Endothelial cell of umbilical vein (primary cell): ENCODE measurements around the gene BORCS5. TPM values are rescaled to one million over a fixed set of nuclear protein-coding genes. Genes with fewer than 3 reads are reported as not detected.

ENCODE experiments used
- BruUV-seq: library from RNA; stranded (reverse); fragments of 400-500 nt; replicated peaks from 2 replicates; lab custom pipeline; 2021; lab: Mats Ljungman, UMichigan
- CTCF ChIA-PET: fragments of 300-600, 350-600 bp; sonication (Branson Sonifier 250); formaldehyde crosslinking; loops from one replicate; lab custom pipeline; 2021; ENCODE audit warnings: antibody characterized with exemption, inconsistent platforms; lab: Charles Lee
- POLR2A ChIA-PET: fragments of 300-600, 350-600 bp; sonication (Branson Sonifier 250); formaldehyde crosslinking; loops from one replicate; lab custom pipeline; 2021; ENCODE audit warnings: antibody characterized with exemption, inconsistent platforms; lab: Charles Lee
- DNase-seq: peaks from one replicate; pipeline ENCODE4 v3.0.0-alpha.2; 2011; ENCODE audit warnings: low read depth, low spot score
- FAIRE-seq: peaks from 2 replicates; lab custom pipeline; 2011; peaks lifted over from hg19 to GRCh38; lab: Jason Lieb, UNC
- H2AFZ ChIP-seq: 2 replicates; pipeline ENCODE4 v1.6.0; 2012; ENCODE audit warnings: low read depth, low read length, control low read depth, inconsistent platforms
- H3K27ac ChIP-seq: 2 replicates; pipeline ENCODE4 v1.5.1; 2011; ENCODE audit warnings: low read depth, mild to moderate bottlenecking, control low read depth, low read length, moderate library complexity; ENCODE audit not compliant: insufficient read depth
- H3K27me3 ChIP-seq, 2 experiments: 2 replicates each; pipeline versions ENCODE4 v1.6.0 to v1.6.1; 2011; ENCODE audit warnings: low read length in 2 of 2, mixed read lengths in 1 of 2; ENCODE audit not compliant: control insufficient read depth in 2 of 2, insufficient read depth in 2 of 2
- H3K36me3 ChIP-seq, 2 experiments: 2 replicates in 1 of 2; 3 replicates in 1 of 2; pipeline ENCODE4 v1.5.1; 2011; ENCODE audit warnings: low read length in 2 of 2, mild to moderate bottlenecking in 1 of 2, moderate library complexity in 1 of 2; ENCODE audit not compliant: control insufficient read depth in 2 of 2, insufficient read depth in 2 of 2; ENCODE audit errors: extremely low read depth in 1 of 2
- H3K4me1 ChIP-seq: 3 replicates; pipeline ENCODE4 v1.5.1; 2011; ENCODE audit warnings: mild to moderate bottlenecking, low read length; ENCODE audit not compliant: control insufficient read depth, insufficient read depth; ENCODE audit errors: extremely low read depth
- H3K4me2 ChIP-seq: 2 replicates; pipeline ENCODE4 v1.6.1; 2011; ENCODE audit warnings: low read length, control low read depth, mixed read lengths; ENCODE audit not compliant: insufficient read depth
- H3K4me3 ChIP-seq, 3 experiments: fragments of 200-600 bp in 1 of 3; sonication (generic), shearing (Covaris generic) in 1 of 3; replicated peaks in 1 of 3; 2 replicates each; pipeline ENCODE4 v1.5.1; 2011 to 2016; ENCODE audit warnings: control low read depth in 3 of 3, low read length in 3 of 3, mild to moderate bottlenecking in 2 of 3, inconsistent platforms in 1 of 3, low read depth in 1 of 3, moderate library complexity in 1 of 3; ENCODE audit not compliant: insufficient read depth in 1 of 3
- H3K79me2 ChIP-seq: 2 replicates; pipeline ENCODE4 v1.6.0; 2012; ENCODE audit warnings: low read length, inconsistent platforms; ENCODE audit not compliant: control insufficient read depth, insufficient read depth
- H3K9ac ChIP-seq: replicated peaks from 2 replicates; pipeline ENCODE3; 2011; ENCODE audit warnings: low read length, control low read depth; ENCODE audit not compliant: insufficient read depth; ENCODE audit errors: extremely low read depth
- H3K9me1 ChIP-seq: replicated peaks from 3 replicates; pipeline ENCODE4 v1.6.0; 2011; ENCODE audit warnings: mild to moderate bottlenecking, low read length; ENCODE audit not compliant: control insufficient read depth, insufficient read depth; ENCODE audit errors: extremely low read depth
- H3K9me3 ChIP-seq: replicated peaks from 2 replicates; pipeline ENCODE4 v1.5.1; 2012; ENCODE audit warnings: low read length, inconsistent platforms; ENCODE audit not compliant: control insufficient read depth, insufficient read depth
- H4K20me1 ChIP-seq: replicated peaks from 2 replicates; pipeline ENCODE3; 2011; ENCODE audit warnings: mild to moderate bottlenecking, low read length; ENCODE audit not compliant: control insufficient read depth, insufficient read depth; ENCODE audit errors: extremely low read depth
- EZH2 ChIP-seq: IDR thresholded peaks from 2 replicates; pipeline ENCODE4 v1.6.1; 2012; ENCODE audit warnings: borderline replicate concordance, low read depth, mild to moderate bottlenecking, moderate library complexity, low read length, inconsistent platforms; ENCODE audit not compliant: severe bottlenecking
- FOS ChIP-seq: IDR thresholded peaks from 2 replicates; pipeline ENCODE4 v1.6.1; 2011; ENCODE audit warnings: mild to moderate bottlenecking, low read length, moderate library complexity, borderline replicate concordance; ENCODE audit not compliant: insufficient read depth
- GATA2 ChIP-seq: IDR thresholded peaks from 2 replicates; pipeline ENCODE4 v1.7.0; 2011; ENCODE audit warnings: low read depth, mild to moderate bottlenecking, moderate library complexity, mixed read lengths, low read length; ENCODE audit not compliant: insufficient read length, insufficient read depth
- JUN ChIP-seq: IDR thresholded peaks from 2 replicates; pipeline ENCODE4 v1.6.1; 2011; ENCODE audit warnings: borderline replicate concordance, low read depth; ENCODE audit not compliant: insufficient read length, insufficient read depth
- MAX ChIP-seq: IDR thresholded peaks from 2 replicates; pipeline ENCODE4 v1.6.1; 2011; ENCODE audit not compliant: insufficient read depth, insufficient read length
- MYC ChIP-seq: IDR thresholded peaks from one replicate; pipeline ENCODE4 v1.6.1; 2011; ENCODE audit warnings: mild to moderate bottlenecking, low read depth, low read length
- POLR2A ChIP-seq: IDR thresholded peaks from 2 replicates; pipeline ENCODE4 v1.6.1; 2012; ENCODE audit warnings: low read depth, mild to moderate bottlenecking, control low read depth, low read length
- dilution Hi-C: fragments of 300-500 bp; cut with MboI; formaldehyde crosslinking; loops from one replicate; pipeline ENCODE4 v1.15.0; 2019; ENCODE audit warnings: low sequenced_read_pairs; ENCODE audit not compliant: extremely low pct_ligation_motif_present
- intact Hi-C: fragments of 100-400 bp; cut with micrococcal nuclease; formaldehyde crosslinking; loops from one replicate; pipeline ENCODE4 v1.10.0; 2022
- polyA plus RNA-seq, 4 experiments: library from polyadenylated mRNA; depleted of rRNA in 3 of 4; stranded (reverse) in 3 of 4; unstranded in 1 of 4; fragments of >200 nt; gene quantifications; 2 replicates each; pipeline versions ENCODE4 v1.2.1 to v1.2.3, GENCODE V29; 2011 to 2012; ENCODE audit warnings: missing spikeins in 1 of 4
- total RNA-seq: library from RNA; stranded (reverse); gene quantifications from 2 replicates; pipeline ENCODE4 v1.2.3, GENCODE V29; 2021
- TF ChIP-seq, protein P1 (sequence below), 2 donors: IDR thresholded peaks; 1 replicate in 1 of 2; 2 replicates in 1 of 2; pipeline ENCODE4 v1.5.1; 2011; ENCODE audit warnings: low read length in 2 of 2, mild to moderate bottlenecking in 2 of 2, moderate library complexity in 2 of 2, control low read depth in 1 of 2, inconsistent platforms in 1 of 2, low read depth in 1 of 2; ENCODE audit not compliant: insufficient read depth in 1 of 2; ENCODE audit errors: extremely low read depth in 1 of 2

The BORCS5 gene
- total and polyA plus RNA-seq, 2 donors (not counting 3 experiments of a cell fraction or from before 2014, with no cell fraction given): 8.3 to 10.5 TPM

GRCh38 chr12:12461923-12462315 lies 105.0 kb downstream of the BORCS5 start:
- no peak for FAIRE-seq
- Histone ChIP-seq H3K4me2 (no peak overlapping the region), H3K36me3 (no peaks in the 10 kb centered on the region), H3K9me3 (no peaks in the 10 kb centered on the region), H3K79me2 (no peaks in the 10 kb centered on the region), H3K27me3 (no peaks in the 10 kb centered on the region), H4K20me1 (no peaks in the 10 kb centered on the region), H3K9ac (no peak overlapping the region), H2AFZ (no peak overlapping the region), H3K9me1 (no peaks in the 10 kb centered on the region), H3K27ac (no peak overlapping the region), H3K4me1 (peaks cover 2% of the 10 kb centered on the region), H3K4me3 (no peak overlapping the region)
- no peak for DNase-seq
- ChIA-PET CTCF (interaction anchor here (1.9 kb wide), 1 partner anchor 12 kb away, joined by 4 read pairs; no protein-coding TSS in a partner anchor), POLR2A (no interaction called here)
- no TSS peak for BruUV-seq
- TF ChIP-seq GATA2 (no peak), FOS (no peak), EZH2 (no peak), POLR2A (no peak), MYC (no peak), MAX (no peak), JUN (no peak)
- TF ChIP-seq, protein P1, sequence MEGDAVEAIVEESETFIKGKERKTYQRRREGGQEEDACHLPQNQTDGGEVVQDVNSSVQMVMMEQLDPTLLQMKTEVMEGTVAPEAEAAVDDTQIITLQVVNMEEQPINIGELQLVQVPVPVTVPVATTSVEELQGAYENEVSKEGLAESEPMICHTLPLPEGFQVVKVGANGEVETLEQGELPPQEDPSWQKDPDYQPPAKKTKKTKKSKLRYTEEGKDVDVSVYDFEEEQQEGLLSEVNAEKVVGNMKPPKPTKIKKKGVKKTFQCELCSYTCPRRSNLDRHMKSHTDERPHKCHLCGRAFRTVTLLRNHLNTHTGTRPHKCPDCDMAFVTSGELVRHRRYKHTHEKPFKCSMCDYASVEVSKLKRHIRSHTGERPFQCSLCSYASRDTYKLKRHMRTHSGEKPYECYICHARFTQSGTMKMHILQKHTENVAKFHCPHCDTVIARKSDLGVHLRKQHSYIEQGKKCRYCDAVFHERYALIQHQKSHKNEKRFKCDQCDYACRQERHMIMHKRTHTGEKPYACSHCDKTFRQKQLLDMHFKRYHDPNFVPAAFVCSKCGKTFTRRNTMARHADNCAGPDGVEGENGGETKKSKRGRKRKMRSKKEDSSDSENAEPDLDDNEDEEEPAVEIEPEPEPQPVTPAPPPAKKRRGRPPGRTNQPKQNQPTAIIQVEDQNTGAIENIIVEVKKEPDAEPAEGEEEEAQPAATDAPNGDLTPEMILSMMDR (IDR thresholded peaks at IDR 0.05; ENCODE audit: extremely low read depth in 1 of 2, insufficient read depth in 1 of 2, low read depth in 1 of 2, low read length in 2 of 2): no peak
- dilution Hi-C loops: no loop called here
- intact Hi-C loops: no loop called here
